Measurements from ENCODE around the gene ZDHHC8.

DNA sequence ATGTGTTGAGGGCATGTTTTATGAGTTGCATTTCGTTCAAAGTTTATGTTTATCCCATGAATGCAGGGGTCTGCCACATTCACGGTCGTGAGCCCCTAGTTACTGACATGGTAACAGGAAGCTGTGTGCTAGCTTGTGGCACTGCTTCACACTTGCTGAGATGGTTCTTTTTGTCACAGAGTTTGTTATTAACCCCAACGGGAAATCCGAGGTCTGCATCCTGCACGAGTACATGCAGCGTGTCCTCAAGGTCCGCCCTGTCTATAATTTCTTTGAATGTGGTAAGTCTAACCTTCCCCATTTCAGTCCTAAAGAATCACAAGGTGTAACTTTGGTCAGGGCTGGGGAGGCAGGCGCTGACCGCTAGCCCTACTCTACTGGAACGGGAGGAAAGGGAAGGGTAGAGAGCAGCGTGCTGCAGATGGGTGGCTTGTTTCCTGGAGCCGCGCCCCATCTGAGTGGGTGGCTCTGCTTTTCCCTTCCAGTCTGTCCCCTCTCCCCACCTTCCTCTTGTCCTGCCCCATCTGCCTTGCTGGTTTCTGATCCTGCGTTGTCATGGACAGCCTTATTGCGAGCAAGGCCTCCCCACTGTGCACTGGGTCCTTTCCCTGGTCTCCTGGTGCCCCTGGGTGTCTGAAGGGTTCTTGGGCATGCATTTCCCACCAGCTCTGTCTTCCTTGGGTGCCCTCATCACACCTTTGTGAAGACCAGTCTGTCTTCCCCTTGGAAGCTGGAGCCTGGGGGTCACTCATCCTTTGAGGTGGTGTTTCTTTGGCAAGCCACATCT, 39.7 kb upstream of the ZDHHC8 start:
- TF ChIP-seq, protein P1, sequence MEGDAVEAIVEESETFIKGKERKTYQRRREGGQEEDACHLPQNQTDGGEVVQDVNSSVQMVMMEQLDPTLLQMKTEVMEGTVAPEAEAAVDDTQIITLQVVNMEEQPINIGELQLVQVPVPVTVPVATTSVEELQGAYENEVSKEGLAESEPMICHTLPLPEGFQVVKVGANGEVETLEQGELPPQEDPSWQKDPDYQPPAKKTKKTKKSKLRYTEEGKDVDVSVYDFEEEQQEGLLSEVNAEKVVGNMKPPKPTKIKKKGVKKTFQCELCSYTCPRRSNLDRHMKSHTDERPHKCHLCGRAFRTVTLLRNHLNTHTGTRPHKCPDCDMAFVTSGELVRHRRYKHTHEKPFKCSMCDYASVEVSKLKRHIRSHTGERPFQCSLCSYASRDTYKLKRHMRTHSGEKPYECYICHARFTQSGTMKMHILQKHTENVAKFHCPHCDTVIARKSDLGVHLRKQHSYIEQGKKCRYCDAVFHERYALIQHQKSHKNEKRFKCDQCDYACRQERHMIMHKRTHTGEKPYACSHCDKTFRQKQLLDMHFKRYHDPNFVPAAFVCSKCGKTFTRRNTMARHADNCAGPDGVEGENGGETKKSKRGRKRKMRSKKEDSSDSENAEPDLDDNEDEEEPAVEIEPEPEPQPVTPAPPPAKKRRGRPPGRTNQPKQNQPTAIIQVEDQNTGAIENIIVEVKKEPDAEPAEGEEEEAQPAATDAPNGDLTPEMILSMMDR (IDR thresholded peaks at IDR 0.05 in 2 of 3, conservative IDR thresholded peaks at IDR 0.05 in 1 of 3; ENCODE audit: borderline replicate concordance in 1 of 3, insufficient read depth in 1 of 3, low read depth in 2 of 3, low read length in 2 of 3): no peak
- TF ChIP-seq MAX (IDR thresholded peaks at IDR 0.05) (no peak), EZH2 (IDR thresholded peaks at IDR 0.05) (no peak), POLR2A (IDR thresholded peaks at IDR 0.05; ENCODE audit: borderline replicate concordance, extremely low read depth, insufficient read depth, insufficient read length) (no peak), ATF3 (IDR thresholded peaks at IDR 0.05) (no peak)
- TF ChIP-seq, protein P2, sequence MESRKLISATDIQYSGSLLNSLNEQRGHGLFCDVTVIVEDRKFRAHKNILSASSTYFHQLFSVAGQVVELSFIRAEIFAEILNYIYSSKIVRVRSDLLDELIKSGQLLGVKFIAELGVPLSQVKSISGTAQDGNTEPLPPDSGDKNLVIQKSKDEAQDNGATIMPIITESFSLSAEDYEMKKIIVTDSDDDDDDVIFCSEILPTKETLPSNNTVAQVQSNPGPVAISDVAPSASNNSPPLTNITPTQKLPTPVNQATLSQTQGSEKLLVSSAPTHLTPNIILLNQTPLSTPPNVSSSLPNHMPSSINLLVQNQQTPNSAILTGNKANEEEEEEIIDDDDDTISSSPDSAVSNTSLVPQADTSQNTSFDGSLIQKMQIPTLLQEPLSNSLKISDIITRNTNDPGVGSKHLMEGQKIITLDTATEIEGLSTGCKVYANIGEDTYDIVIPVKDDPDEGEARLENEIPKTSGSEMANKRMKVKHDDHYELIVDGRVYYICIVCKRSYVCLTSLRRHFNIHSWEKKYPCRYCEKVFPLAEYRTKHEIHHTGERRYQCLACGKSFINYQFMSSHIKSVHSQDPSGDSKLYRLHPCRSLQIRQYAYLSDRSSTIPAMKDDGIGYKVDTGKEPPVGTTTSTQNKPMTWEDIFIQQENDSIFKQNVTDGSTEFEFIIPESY (IDR thresholded peaks at IDR 0.05; ENCODE audit: extremely low read depth, insufficient replicate concordance, low read length): no peak

Measured in HCT116 (cell line).